SK-N-SH (cell line): ENCODE results near the gene CDKN2B-AS1.

Experiments used
- CTCF ChIP-seq: fragments of 200-600 bp; sonication (generic); IDR thresholded peaks from 2 replicates; pipeline ENCODE4 v1.6.1; 2017; ENCODE audit warnings: antibody characterized with exemption, mild to moderate bottlenecking, moderate library complexity
- EP300 ChIP-seq, 2 experiments: IDR thresholded peaks; 2 replicates each; pipeline versions ENCODE4 v1.4.0 to v1.6.1; 2012; ENCODE audit warnings: borderline replicate concordance in 1 of 2, low read depth in 1 of 2, low read length in 1 of 2
- EZH2phosphoT487 ChIP-seq: fragments of 200-600 bp; sonication (generic); IDR thresholded peaks from 2 replicates; pipeline ENCODE4 v1.6.1; 2017; ENCODE audit warnings: low read depth, mixed run types, mild to moderate bottlenecking, antibody characterized with exemption, moderate library complexity, borderline replicate concordance
- POLR2AphosphoS5 ChIP-seq: IDR thresholded peaks from 2 replicates; pipeline ENCODE4 v1.6.1; 2012; ENCODE audit warnings: low read depth, low read length
- RAD21 ChIP-seq: IDR thresholded peaks from 2 replicates; pipeline ENCODE4 v1.6.1; 2012; ENCODE audit warnings: mild to moderate bottlenecking, low read length
- SIN3A ChIP-seq: IDR thresholded peaks from 2 replicates; pipeline ENCODE4 v1.6.1; 2012; ENCODE audit warnings: low read depth, mild to moderate bottlenecking, low read length, moderate library complexity, borderline replicate concordance
- TAF1 ChIP-seq: IDR thresholded peaks from 2 replicates; pipeline ENCODE4 v1.6.1; 2012; ENCODE audit warnings: low read depth, mild to moderate bottlenecking, low read length, moderate library complexity, borderline replicate concordance
- TEAD4 ChIP-seq: IDR thresholded peaks from 2 replicates; pipeline ENCODE4 v1.4.0; 2012; ENCODE audit warnings: mild to moderate bottlenecking, borderline replicate concordance; ENCODE audit not compliant: insufficient read depth
- USF1 ChIP-seq: IDR thresholded peaks from 2 replicates; pipeline ENCODE4 v1.4.0; 2012; ENCODE audit warnings: low read depth, borderline replicate concordance

GRCh38 chr9:21995666-21996398 lies 1.2 kb downstream of the CDKN2B-AS1 start:
- TF ChIP-seq EP300 (IDR thresholded peaks at IDR 0.05; ENCODE audit: borderline replicate concordance in 1 of 2, low read depth in 1 of 2, low read length in 1 of 2) (no peak), EZH2phosphoT487 (no peak), TEAD4 (no peak), USF1 (no peak), CTCF (peak; percentile 28; the same call in 1 of the 2 replicates), RAD21 (no peak), POLR2AphosphoS5 (no peak), SIN3A (no peak), TAF1 (no peak)
